HUES64 (cell line): Measurements from ENCODE around the gene KCTD10.

ENCODE experiments used
- H3K27ac ChIP-seq: 2 replicates; pipeline ENCODE4 v1.7.0; 2013; ENCODE audit warnings: low read depth, low read length, inconsistent platforms
- H3K27me3 ChIP-seq: 2 replicates; pipeline ENCODE4 v1.6.1; 2013; ENCODE audit warnings: mild to moderate bottlenecking, low read length; ENCODE audit not compliant: insufficient read depth
- H3K36me3 ChIP-seq: 2 replicates; pipeline ENCODE4 v1.6.1; 2013; ENCODE audit warnings: mild to moderate bottlenecking, low read length; ENCODE audit not compliant: insufficient read depth
- H3K4me1 ChIP-seq: 2 replicates; pipeline ENCODE4 v1.6.1; 2013; ENCODE audit warnings: mild to moderate bottlenecking, low read length, moderate library complexity; ENCODE audit not compliant: insufficient read depth
- H3K4me3 ChIP-seq: 2 replicates; pipeline ENCODE4 v1.5.1; 2013; ENCODE audit warnings: mild to moderate bottlenecking, low read length, moderate library complexity
- H3K9ac ChIP-seq: 2 replicates; pipeline ENCODE4 v1.6.1; 2013; ENCODE audit warnings: mild to moderate bottlenecking, low read depth, low read length
- H3K9me3 ChIP-seq: 2 replicates; pipeline ENCODE4 v1.6.1; 2013; ENCODE audit warnings: low read depth, low read length; ENCODE audit not compliant: insufficient read depth
- WGBS: fragments of 150-250, 120-280 bp; methylation state at CpG from one replicate; pipeline ENCODE4 v1.1.7; 2013; ENCODE audit warnings: missing lambda C conversion rate; 5-methylcytosine and 5-hydroxymethylcytosine counted together

The KCTD10 gene

DNA sequence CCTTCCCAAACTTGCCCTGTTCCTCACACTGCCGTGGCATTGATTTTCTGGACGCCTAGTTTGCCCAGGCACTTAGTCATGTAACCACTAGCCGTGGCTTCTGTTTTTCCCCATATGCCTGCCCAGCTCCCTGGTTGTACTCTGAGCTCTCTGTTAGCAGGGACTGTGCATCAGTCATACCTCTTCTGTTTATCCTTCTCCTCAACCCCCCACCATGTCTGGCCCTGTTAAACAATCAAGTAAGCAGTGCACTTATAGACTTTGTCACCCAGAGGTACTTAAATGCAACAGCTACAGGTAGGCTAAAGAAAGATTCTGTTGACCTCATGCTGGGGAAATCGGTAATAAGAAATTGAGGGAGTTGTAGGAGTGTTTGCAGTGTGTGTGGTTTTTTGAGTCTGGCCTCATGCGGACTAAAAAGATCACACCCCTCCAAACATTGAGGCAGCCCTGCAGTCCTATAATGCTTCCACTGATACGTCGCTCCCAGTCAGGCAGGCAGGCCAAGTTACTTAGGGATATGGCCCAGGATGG, 17.3 kb upstream of the KCTD10 start:
- WGBS: 94% methylated on average over 7 of the region's 7 CpGs
- H3K4me3 ChIP-seq: no peak overlapping the region
- H3K36me3 ChIP-seq: peaks cover 68% of the 10 kb centered on the region
- H3K9ac ChIP-seq: no peak overlapping the region
- H3K27me3 ChIP-seq: no peaks in the 10 kb centered on the region
- no peak overlapping the region for H3K27ac ChIP-seq
- H3K4me1 ChIP-seq: no peaks in the 10 kb centered on the region
- peaks cover 4% of the 10 kb centered on the region; the same call in 1 of the 2 replicates for H3K9me3 ChIP-seq

DNA sequence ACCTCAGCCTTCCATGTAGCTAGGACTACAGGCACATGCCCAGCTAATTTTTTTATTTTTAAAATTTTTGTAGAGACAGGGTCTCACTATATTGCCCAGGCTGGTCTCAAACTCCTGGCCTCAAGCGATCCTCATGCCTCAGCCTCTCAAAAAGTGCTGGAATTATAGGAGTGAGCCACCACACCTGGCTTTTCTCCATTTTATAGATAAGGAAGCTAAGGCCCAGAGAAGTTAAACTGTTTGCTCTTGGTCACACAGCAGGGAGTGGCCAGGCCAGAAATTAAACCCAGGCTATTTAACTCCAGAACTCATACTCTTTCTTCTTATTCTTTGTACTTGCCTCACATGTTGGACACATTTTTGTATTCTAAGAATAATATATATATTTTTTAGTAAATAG, 16.8 kb upstream of the KCTD10 start:
- H3K27me3 ChIP-seq: no peaks in the 10 kb centered on the region
- no peaks in the 10 kb centered on the region for H3K4me1 ChIP-seq
- H3K36me3 ChIP-seq: peaks cover 68% of the 10 kb centered on the region
- no peak overlapping the region for H3K9ac ChIP-seq
- H3K27ac ChIP-seq: no peak overlapping the region
- 87% methylated on average over 1 of the region's 1 CpG for WGBS
- no peak overlapping the region for H3K4me3 ChIP-seq
- H3K9me3 ChIP-seq: peaks cover 4% of the 10 kb centered on the region; the same call in 1 of the 2 replicates

DNA sequence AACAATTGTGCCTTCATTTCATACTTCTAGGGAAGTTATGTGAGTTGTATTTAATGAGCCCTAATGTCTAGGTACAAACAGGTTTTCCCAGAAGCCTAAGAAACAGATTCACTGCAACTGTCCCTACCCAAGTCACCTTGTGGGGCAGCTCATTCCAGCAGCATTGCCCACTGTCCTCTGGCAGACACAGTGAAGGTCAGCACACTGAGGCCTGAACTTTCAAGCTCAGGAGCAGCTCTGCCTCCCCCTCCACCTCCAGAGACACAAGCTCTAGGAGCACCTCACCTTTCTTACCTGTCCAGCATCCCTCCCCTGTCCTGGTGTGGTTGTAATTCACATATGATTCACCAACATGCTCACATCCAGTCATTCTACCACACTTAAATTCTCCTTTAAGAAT, 16.0 kb upstream of the KCTD10 start:
- Histone ChIP-seq H3K9me3 (peaks cover 4% of the 10 kb centered on the region; the same call in 1 of the 2 replicates), H3K9ac (no peak overlapping the region), H3K27me3 (no peaks in the 10 kb centered on the region), H3K27ac (no peak overlapping the region), H3K4me1 (no peaks in the 10 kb centered on the region), H3K36me3 (peaks cover 68% of the 10 kb centered on the region), H3K4me3 (no peak overlapping the region)

DNA sequence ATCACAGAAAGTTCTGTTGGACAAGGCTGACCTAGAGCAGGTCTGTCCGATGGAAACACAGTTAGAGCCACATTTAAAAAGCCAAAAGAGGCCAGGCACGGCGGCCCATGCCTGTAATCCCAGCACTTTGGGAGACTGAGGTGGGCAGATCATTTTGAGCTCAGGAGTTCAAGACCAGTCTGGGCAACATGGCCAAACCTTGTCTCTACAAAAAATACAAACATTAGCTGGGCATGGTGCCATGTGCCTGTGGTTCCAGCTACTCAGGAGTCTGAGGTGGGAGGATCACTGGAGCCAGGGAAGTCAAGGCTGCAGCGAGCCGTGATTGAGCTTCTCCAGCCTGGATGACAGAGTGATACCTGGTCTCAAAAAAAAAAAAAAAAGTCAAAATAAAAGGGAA, 15.3 kb upstream of the KCTD10 start:
- 93% methylated on average over 5 of the region's 5 CpGs for WGBS
- H3K36me3 ChIP-seq: peaks cover 69% of the 10 kb centered on the region

DNA sequence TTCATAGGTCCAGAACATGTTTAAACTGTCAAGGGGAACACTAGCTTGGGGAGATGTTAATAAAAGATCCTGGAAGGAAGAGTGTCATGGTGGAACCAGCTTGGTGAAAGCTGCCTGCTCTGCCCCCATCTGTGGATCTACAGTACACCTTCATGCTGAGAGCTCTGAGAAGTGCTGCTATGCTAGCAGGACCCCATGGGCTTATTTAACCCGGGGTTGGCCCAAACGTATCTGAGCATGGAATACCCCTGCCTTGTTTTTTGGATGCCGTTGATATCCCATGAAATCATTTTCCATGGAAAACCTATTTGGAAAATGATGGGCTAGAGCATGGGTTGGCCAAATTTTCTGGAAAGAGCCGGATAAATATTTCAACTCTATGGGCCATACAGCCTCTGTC, 14.6 kb upstream of the KCTD10 start:
- peaks cover 4% of the 10 kb centered on the region; the same call in 1 of the 2 replicates for H3K9me3 ChIP-seq
- no peaks in the 10 kb centered on the region for H3K4me1 ChIP-seq
- H3K27ac ChIP-seq: no peak overlapping the region
- peaks cover 74% of the 10 kb centered on the region for H3K36me3 ChIP-seq
- 97% methylated on average over 4 of the region's 4 CpGs for whole genome bisulfite sequencing
- no peaks in the 10 kb centered on the region for H3K27me3 ChIP-seq
- H3K4me3 ChIP-seq: no peak overlapping the region
- no peak overlapping the region for H3K9ac ChIP-seq

More for the DNA sequence above, 15.3 kb upstream of the KCTD10 start:
- H3K9me3 ChIP-seq: peaks cover 4% of the 10 kb centered on the region; the same call in 1 of the 2 replicates
- H3K4me1 ChIP-seq: no peaks in the 10 kb centered on the region
- H3K4me3 ChIP-seq: no peak overlapping the region
- no peaks in the 10 kb centered on the region for H3K27me3 ChIP-seq
- no peak overlapping the region for H3K9ac ChIP-seq
- no peak overlapping the region for H3K27ac ChIP-seq

DNA sequence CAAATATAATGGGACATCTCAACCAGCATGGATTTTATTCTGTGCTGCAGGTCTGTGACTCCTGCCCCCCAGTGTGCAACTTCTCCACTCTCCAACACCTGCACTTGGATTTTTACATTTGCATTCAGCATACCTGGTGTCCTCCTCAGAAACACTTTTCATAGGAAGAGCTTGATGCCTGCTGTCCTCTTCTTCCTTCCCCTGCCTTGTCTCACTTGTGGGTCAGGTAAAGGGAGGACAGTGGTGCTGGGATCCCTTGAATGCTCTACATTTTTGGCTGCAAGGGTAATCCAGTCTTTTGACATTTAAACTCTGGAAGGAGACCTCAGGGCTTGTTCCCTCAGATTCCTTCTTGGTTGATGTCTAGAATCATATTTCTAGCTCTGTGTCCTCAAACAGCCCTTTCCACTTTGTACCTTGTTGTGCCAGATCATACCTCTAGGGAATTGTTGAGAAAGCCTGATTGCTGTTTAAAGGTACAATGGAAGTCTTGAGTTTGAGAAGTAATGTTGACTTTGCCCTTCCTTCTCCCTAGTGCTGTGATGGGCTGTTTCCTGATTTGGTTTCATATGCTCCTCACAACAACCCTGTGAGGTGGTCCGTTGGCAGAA, 13.0 kb upstream of the KCTD10 start:
- WGBS: 100% methylated on average over 1 of the region's 1 CpG
- no peak overlapping the region for H3K9ac ChIP-seq
- peaks cover 84% of the 10 kb centered on the region for H3K36me3 ChIP-seq
- H3K4me1 ChIP-seq: no peaks in the 10 kb centered on the region
- H3K9me3 ChIP-seq: peaks cover 3% of the 10 kb centered on the region; the same call in 1 of the 2 replicates
- no peak overlapping the region for H3K27ac ChIP-seq
- no peak overlapping the region for H3K4me3 ChIP-seq
- no peaks in the 10 kb centered on the region for H3K27me3 ChIP-seq

DNA sequence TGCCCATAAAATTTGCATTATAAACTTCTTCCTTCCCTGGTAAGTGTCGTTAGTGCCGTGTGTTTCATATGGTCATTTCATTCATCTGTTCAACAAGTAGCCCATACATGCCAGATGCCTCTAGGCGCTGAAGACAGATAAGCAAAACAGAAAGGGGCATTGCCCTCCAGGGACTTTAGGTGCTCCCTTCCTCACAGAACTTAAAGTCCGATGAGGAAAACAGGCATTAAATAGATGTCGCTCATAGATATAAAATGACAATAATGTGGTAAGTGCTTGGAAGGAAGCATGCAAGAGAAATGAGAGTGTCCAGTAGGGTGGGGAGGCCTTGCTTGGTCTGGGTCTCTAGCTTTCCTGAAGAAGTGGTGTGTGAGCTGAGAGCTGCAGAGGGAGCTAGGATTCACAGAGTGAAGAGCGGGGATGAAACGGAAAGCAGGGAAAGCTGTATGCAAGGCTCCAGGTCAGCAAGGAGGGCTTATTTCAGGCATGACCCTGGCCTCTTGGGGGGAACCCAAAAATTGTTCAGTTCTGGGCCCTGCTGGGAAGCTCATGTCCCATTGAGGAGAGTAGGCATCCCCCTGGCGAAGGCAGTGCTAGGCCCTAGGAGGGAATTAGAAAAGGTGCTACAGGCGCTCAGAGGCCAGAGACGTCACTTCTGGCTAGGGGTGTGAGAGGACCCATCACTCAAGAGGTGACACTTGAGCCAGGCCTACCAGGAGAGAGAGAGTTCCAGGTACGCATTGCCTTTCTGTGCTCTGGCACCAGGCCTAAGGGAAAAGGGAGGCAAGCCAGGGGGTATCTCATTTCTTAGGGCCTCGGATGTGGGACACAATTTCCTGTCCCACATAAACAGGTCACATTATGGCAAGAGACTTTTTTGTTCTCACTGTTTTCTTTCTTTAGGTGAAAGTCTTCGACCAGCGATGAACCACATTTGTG, 12.2 kb upstream of the KCTD10 start:
- H3K9me3 ChIP-seq: no peaks in the 10 kb centered on the region
- no peaks in the 10 kb centered on the region for H3K4me1 ChIP-seq
- WGBS: 96% methylated on average over 14 of the region's 14 CpGs
- peaks cover 85% of the 10 kb centered on the region for H3K36me3 ChIP-seq
- no peak overlapping the region for H3K4me3 ChIP-seq
- H3K27ac ChIP-seq: no peak overlapping the region
- H3K9ac ChIP-seq: no peak overlapping the region
- no peaks in the 10 kb centered on the region for H3K27me3 ChIP-seq

DNA sequence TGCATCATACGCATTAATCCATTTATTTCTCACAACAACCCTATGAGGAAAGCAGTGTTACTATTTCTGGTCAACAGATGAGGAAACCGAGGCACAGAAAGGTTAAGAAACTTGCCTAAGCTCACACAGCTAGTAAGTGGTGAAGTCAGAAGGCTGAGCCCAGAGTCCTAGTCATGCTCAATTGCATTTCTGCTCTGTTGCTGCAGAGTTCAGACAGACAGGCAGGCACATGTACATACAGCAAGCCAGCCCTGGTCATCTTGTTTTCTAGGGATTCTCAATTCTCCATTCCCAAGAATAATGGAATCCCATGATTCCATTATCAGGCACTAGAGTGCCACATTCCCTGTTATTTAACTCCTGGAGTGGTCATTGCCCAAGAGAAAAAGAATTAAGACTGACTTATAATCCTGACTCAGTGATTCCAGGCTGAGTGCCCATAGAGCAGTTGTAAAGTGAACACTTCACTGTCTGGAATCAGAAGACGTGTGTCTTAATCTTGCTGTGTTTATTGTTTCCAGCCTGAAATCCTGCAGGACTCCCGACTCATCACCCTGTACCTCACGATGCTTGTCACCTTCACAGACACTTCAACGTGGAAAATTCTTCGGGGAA, 11.1 kb upstream of the KCTD10 start:
- H3K27me3 ChIP-seq: no peaks in the 10 kb centered on the region
- no peak overlapping the region for H3K27ac ChIP-seq
- H3K9ac ChIP-seq: no peak overlapping the region
- H3K36me3 ChIP-seq: peaks cover 94% of the 10 kb centered on the region
- no peaks in the 10 kb centered on the region for H3K4me1 ChIP-seq
- WGBS: 93% methylated on average over 7 of the region's 7 CpGs
- H3K4me3 ChIP-seq: no peak overlapping the region
- H3K9me3 ChIP-seq: no peaks in the 10 kb centered on the region

DNA sequence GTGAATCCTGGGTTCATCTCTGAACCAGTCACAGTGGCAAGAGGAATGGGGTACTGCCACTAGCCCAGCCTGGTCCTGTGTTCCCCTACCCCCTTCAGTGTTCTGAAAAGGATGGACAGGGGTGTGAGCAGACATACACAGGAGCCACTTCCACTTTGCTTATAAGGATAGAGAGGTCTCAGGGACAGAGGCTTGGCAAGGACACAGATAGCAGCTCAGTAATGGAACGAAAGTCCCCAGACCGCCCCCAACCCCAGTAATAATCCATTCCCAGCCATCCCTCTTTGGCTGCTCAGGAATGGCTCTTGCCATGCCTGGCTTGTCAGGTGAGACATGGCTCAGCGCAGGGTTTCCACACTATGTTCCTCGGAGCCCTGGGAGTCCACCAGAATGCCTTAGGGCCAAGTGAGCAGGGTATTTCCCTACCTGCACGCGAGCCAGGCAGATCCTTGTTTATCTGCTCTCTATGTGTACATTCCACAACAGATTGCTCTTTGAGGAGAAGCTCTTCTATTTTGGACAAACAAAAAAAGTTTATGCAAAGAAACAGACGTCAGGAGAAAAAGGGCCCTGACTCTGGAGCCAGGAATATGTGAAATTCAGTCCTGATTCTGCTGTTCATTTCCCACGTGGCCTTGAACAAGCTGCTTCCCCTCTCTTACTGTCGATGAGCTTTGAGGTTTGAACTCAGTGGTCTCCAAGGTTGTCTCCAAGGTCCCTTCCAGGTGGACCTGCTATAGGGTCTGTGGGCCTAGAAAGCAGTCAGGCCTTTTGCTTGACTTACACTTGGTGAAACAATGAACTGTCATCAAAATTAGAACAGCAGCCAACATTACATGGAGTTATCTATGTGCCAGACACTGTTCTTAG, 10.3 kb upstream of the KCTD10 start:
- Histone ChIP-seq H3K9ac (no peak overlapping the region), H3K27ac (no peak overlapping the region), H3K4me1 (no peaks in the 10 kb centered on the region), H3K27me3 (no peaks in the 10 kb centered on the region), H3K36me3 (peaks cover 90% of the 10 kb centered on the region), H3K4me3 (no peak overlapping the region), H3K9me3 (no peaks in the 10 kb centered on the region)
- 93% methylated on average over 9 of the region's 9 CpGs for WGBS

DNA sequence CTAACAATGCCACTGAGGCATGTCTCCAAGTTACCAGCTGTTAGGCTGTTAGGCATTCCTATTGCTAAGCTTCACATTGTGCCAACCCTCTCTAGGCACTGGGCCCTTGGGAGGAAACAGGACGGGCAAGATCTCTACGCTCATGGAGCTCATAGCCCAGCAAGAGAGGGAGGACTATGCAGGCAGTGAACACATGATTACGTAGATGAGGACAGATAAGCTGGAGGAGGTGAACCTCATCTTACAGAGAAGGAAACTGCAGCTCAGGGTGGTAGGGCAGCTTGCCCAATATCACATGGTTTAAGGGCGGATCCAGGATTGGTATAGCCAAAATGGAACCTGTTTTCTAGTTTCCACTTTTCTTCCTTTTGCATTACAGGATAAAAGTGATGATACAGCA, 8.1 kb upstream of the KCTD10 start:
- Histone ChIP-seq H3K4me1 (no peaks in the 10 kb centered on the region), H3K36me3 (peaks cover 72% of the 10 kb centered on the region), H3K27ac (no peak overlapping the region), H3K9ac (no peak overlapping the region), H3K9me3 (no peaks in the 10 kb centered on the region), H3K27me3 (no peaks in the 10 kb centered on the region), H3K4me3 (no peak overlapping the region)
- WGBS: 93% methylated on average over 4 of the region's 4 CpGs
